Suprapubic skin (tissue), 4 donors: ENCODE results near the gene DDN.

Experiments used
- CTCF ChIP-seq, 2 donors: fragments of 200-600 bp in 1 of 2; fragments of 450-650 bp in 1 of 2; sonication (generic) in 1 of 2; IDR thresholded peaks; one replicate each; pipeline ENCODE4 v1.5.1; 2016 to 2019; ENCODE audit warnings: antibody characterized with exemption in 2 of 2, mild to moderate bottlenecking in 1 of 2, moderate library complexity in 1 of 2
- EP300 ChIP-seq: sonication (generic); formaldehyde crosslinking; IDR thresholded peaks from one replicate; pipeline ENCODE4 v1.6.1; 2017; ENCODE audit warnings: antibody characterized with exemption
- POLR2A ChIP-seq, 2 donors: fragments of 450-650 bp; IDR thresholded peaks; one replicate each; pipeline ENCODE4 v1.6.1; 2017; ENCODE audit warnings: antibody characterized with exemption in 2 of 2, mild to moderate bottlenecking in 2 of 2, moderate library complexity in 2 of 2
- POLR2AphosphoS5 ChIP-seq, 3 donors: sonication (generic); formaldehyde crosslinking; IDR thresholded peaks; one replicate each; pipeline ENCODE4 v1.6.1; 2017; ENCODE audit warnings: antibody characterized with exemption in 3 of 3

- no peak for TF ChIP-seq CTCF (IDR thresholded peaks at IDR 0.05)
- TF ChIP-seq EP300: no peak
- no peak for TF ChIP-seq POLR2A (IDR thresholded peaks at IDR 0.05)
- TF ChIP-seq POLR2AphosphoS5 (IDR thresholded peaks at IDR 0.05): no peak
Measured at GRCh38 chr12:48997719-48998496, 1.3 kb downstream of the DDN start.
